GM19324 (cell line): ENCODE results near the gene BRINP1.
"Not testable (repeated sequence)": the region's sequence is repeated elsewhere in the genome, so short reads cannot be mapped to it uniquely, and the experiment has no call there.

ENCODE experiments used
- ATAC-seq: cut with Tn5 transposase; IDR thresholded peaks from one replicate; pipeline ENCODE4 v1.9.1; 2021; ENCODE audit warnings: mild to moderate bottlenecking, moderate library complexity; ENCODE audit not compliant: unreplicated experiment, low FRiP score

BRINP1 gene

GRCh38 chr9:119216651-119217331 is 152.4 kb downstream of the BRINP1 start:
- no peak for ATAC-seq

- ATAC-seq = no peak
Measured at GRCh38 chr9:119215651-119216050, 153.6 kb downstream of the BRINP1 start.

GRCh38 chr9:119213471-119213870 is 155.8 kb downstream of the BRINP1 start:
- no peak for ATAC-seq

- no peak for ATAC-seq
Measured at GRCh38 chr9:119197893-119198607, 171.2 kb downstream of the BRINP1 start.

GRCh38 chr9:119195521-119195920 is 173.7 kb downstream of the BRINP1 start:
- no peak for ATAC-seq

GRCh38 chr9:119185298-119185697 is 183.9 kb downstream of the BRINP1 start:
- no peak for ATAC-seq

- ATAC-seq = no peak
Measured at GRCh38 chr9:119184265-119184936, 184.8 kb downstream of the BRINP1 start.

- no peak for ATAC-seq
Measured at GRCh38 chr9:119181561-119181960, 187.7 kb downstream of the BRINP1 start.

GRCh38 chr9:119180897-119181296 is 188.3 kb downstream of the BRINP1 start:
- no peak for ATAC-seq

- no peak for ATAC-seq
Measured at GRCh38 chr9:119179701-119180100, 189.5 kb downstream of the BRINP1 start.

- no peak for ATAC-seq
Measured at GRCh38 chr9:119177196-119177595, 192.0 kb downstream of the BRINP1 start.

- ATAC-seq = no peak
Measured at GRCh38 chr9:119175581-119175980, 193.7 kb downstream of the BRINP1 start.

GRCh38 chr9:119169222-119169621 is 200.0 kb downstream of the BRINP1 start:
- not testable (repeated sequence) for ATAC-seq

- ATAC-seq = no peak
Measured at GRCh38 chr9:119167876-119168275, 201.4 kb downstream of the BRINP1 start.

GRCh38 chr9:119167267-119167666 is 202.0 kb downstream of the BRINP1 start:
- no peak for ATAC-seq

- ATAC-seq = no peak
Measured at GRCh38 chr9:119166096-119166495, 203.1 kb downstream of the BRINP1 start.

- ATAC-seq = no peak
Measured at GRCh38 chr9:119165131-119165530, 204.1 kb downstream of the BRINP1 start.

GRCh38 chr9:119164716-119165115 is 204.5 kb downstream of the BRINP1 start:
- no peak for ATAC-seq

GRCh38 chr9:119160551-119160950 is 208.7 kb downstream of the BRINP1 start:
- ATAC-seq = no peak

- no peak for ATAC-seq
Measured at GRCh38 chr9:119159386-119159785, 209.8 kb downstream of the BRINP1 start.

- no peak for ATAC-seq
Measured at GRCh38 chr9:119157196-119157595, 212.0 kb downstream of the BRINP1 start.

GRCh38 chr9:119156354-119156753 is 212.9 kb downstream of the BRINP1 start:
- ATAC-seq = no peak
